OCI-LY7 (cell line): ENCODE measurements around the gene LGI4. TPM values are rescaled to one million over a fixed set of nuclear protein-coding genes. Genes with fewer than 3 reads are reported as not detected.

ENCODE experiments used
- BruUV-seq: library from RNA; stranded (reverse); fragments of 400-500 nt; replicated peaks from 2 replicates; lab custom pipeline; 2021; lab: Mats Ljungman, UMichigan
- CTCF ChIA-PET: fragments of 300-600 bp; sonication (Branson Sonifier 250); formaldehyde crosslinking; loops from one replicate; lab custom pipeline; 2022; ENCODE audit warnings: antibody characterized with exemption; ENCODE audit not compliant: unreplicated experiment; lab: Charles Lee
- POLR2A ChIA-PET: fragments of 300-600 bp; sonication (Branson Sonifier 250); formaldehyde crosslinking; loops from one replicate; lab custom pipeline; 2022; ENCODE audit warnings: antibody characterized with exemption; lab: Charles Lee
- DNase-seq: peaks from one replicate; pipeline ENCODE4 v3.0.0-alpha.2; 2015; ENCODE audit warnings: low spot score
- H2AFZ ChIP-seq: fragments of 200-600 bp; sonication (generic), shearing (Covaris generic); 2 replicates; pipeline ENCODE4 v1.6.1; 2014; ENCODE audit warnings: mild to moderate bottlenecking, antibody characterized with exemption, low read length, moderate library complexity
- H3K27ac ChIP-seq: fragments of 200-600 bp; sonication (generic); 2 replicates; pipeline ENCODE4 v1.5.1; 2014; ENCODE audit warnings: mixed run types, low read depth, mild to moderate bottlenecking, moderate library complexity, low read length, inconsistent platforms; ENCODE audit not compliant: poor library complexity, severe bottlenecking
- H3K36me3 ChIP-seq: fragments of 200-600 bp; sonication (generic); 2 replicates; pipeline ENCODE4 v1.6.1; 2014; ENCODE audit warnings: mild to moderate bottlenecking, antibody characterized with exemption, low read length, moderate library complexity, mixed read lengths; ENCODE audit not compliant: insufficient read depth
- H3K4me1 ChIP-seq: fragments of 200-600 bp; sonication (generic); 2 replicates; pipeline ENCODE4 v1.5.1; 2014; ENCODE audit warnings: mild to moderate bottlenecking, low read length; ENCODE audit not compliant: insufficient read depth, poor library complexity, severe bottlenecking
- H3K4me2 ChIP-seq: fragments of 200-600 bp; sonication (generic); 2 replicates; pipeline ENCODE4 v1.6.1; 2014; ENCODE audit warnings: mild to moderate bottlenecking, low read length
- H3K4me3 ChIP-seq: fragments of 200-600 bp; sonication (generic); 2 replicates; pipeline ENCODE4 v1.5.1; 2014; ENCODE audit warnings: mild to moderate bottlenecking, low read depth, low read length; ENCODE audit not compliant: poor library complexity, severe bottlenecking
- H3K79me2 ChIP-seq: fragments of 200-600 bp; sonication (generic); 2 replicates; pipeline ENCODE4 v1.6.1; 2016; ENCODE audit warnings: low read depth, mild to moderate bottlenecking, low read length, moderate library complexity, mixed read lengths; ENCODE audit not compliant: insufficient read depth
- H3K9me2 ChIP-seq: fragments of 200-600 bp; sonication (generic); 2 replicates; pipeline ENCODE4 v1.6.1; 2016; ENCODE audit warnings: mild to moderate bottlenecking, low read length, mixed read lengths; ENCODE audit not compliant: insufficient read depth
- H3K9me3 ChIP-seq: fragments of 200-600 bp; sonication (generic); 2 replicates; pipeline ENCODE4 v1.6.1; 2014; ENCODE audit warnings: mild to moderate bottlenecking, mixed run types, low read length, mixed read lengths
- H4K20me1 ChIP-seq: fragments of 200-600 bp; sonication (generic); 2 replicates; pipeline ENCODE4 v1.6.1; 2014; ENCODE audit warnings: mild to moderate bottlenecking, antibody characterized with exemption, low read length, moderate library complexity, mixed read lengths; ENCODE audit not compliant: insufficient read depth
- EZH2phosphoT487 ChIP-seq: fragments of 200-600 bp; sonication (generic); IDR thresholded peaks from 2 replicates; pipeline ENCODE4 v1.6.1; 2018; ENCODE audit warnings: low read depth, borderline replicate concordance, mild to moderate bottlenecking, mixed run types, antibody characterized with exemption, low read length, moderate library complexity, mixed read lengths
- intact Hi-C: fragments of 100-400 bp; cut with micrococcal nuclease; formaldehyde crosslinking; loops from one replicate; pipeline ENCODE4 v1.10.0; 2022; ENCODE audit not compliant: unreplicated experiment
- total RNA-seq, 2 experiments: library from RNA; depleted of rRNA in 1 of 2; stranded (reverse); fragments of >200 nt in 1 of 2; shearing (Covaris generic) in 1 of 2; gene quantifications; 2 replicates each; pipeline ENCODE4 v1.2.3, GENCODE V29; 2014 to 2022
- TF ChIP-seq, protein P1 (sequence below): fragments of 200-600 bp; sonication (generic); conservative IDR thresholded peaks from 2 replicates; pipeline ENCODE4 v1.5.1; 2014; ENCODE audit warnings: mild to moderate bottlenecking, antibody characterized with exemption, low read length, moderate library complexity, mixed read lengths

Gene LGI4
- total RNA-seq, 2 experiments from 2014 or later, result 0.28 to 5.9 TPM

DNA sequence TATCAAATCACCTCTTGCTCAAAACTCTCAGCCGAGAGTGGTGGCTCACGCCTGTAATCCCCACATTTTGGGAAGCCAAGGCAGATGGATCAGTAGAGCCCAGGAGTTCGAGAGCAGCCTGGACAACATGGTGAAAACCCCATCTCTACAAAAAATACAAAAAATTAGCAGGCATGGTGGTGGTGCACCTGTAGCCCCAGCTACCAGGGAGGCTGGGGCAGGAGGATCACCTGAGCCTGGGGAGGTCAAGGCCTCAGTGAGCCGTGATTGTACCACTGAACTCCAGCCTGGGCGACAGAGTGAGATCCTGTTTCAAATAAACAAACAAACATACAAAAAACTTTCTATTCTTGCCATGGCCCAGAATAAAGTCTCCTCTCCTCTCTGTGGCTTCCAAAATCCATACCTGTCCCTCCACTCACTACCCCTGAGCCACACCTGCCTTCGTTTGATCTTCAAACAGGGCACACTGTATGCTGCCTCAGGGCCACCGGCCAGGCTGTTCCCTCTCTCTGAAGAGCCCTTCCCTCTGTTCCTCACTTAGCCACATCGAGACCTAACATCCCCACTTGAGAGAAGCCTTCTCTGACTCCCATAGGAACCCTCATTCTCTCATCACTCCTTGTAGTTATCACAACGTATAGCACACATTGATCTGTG is 6.3 kb downstream of the LGI4 start:
- no peak for DNase-seq
- Histone ChIP-seq H3K36me3 (no peaks in the 10 kb centered on the region), H3K4me2 (no peak overlapping the region), H3K4me3 (no peak overlapping the region), H3K27ac (no peak overlapping the region), H3K9me3 (no peaks in the 10 kb centered on the region), H2AFZ (no peak overlapping the region), H3K9me2 (no peaks in the 10 kb centered on the region), H3K79me2 (no peaks in the 10 kb centered on the region), H3K4me1 (peaks cover 13% of the 10 kb centered on the region), H4K20me1 (no peaks in the 10 kb centered on the region)
- BruUV-seq, result no TSS peak
- intact Hi-C loops, result no loop called here
- TF ChIP-seq, protein P1, sequence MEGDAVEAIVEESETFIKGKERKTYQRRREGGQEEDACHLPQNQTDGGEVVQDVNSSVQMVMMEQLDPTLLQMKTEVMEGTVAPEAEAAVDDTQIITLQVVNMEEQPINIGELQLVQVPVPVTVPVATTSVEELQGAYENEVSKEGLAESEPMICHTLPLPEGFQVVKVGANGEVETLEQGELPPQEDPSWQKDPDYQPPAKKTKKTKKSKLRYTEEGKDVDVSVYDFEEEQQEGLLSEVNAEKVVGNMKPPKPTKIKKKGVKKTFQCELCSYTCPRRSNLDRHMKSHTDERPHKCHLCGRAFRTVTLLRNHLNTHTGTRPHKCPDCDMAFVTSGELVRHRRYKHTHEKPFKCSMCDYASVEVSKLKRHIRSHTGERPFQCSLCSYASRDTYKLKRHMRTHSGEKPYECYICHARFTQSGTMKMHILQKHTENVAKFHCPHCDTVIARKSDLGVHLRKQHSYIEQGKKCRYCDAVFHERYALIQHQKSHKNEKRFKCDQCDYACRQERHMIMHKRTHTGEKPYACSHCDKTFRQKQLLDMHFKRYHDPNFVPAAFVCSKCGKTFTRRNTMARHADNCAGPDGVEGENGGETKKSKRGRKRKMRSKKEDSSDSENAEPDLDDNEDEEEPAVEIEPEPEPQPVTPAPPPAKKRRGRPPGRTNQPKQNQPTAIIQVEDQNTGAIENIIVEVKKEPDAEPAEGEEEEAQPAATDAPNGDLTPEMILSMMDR, result no peak
- TF ChIP-seq EZH2phosphoT487, result no peak
- CTCF ChIA-PET, result no interaction called here
- POLR2A ChIA-PET, result no interaction called here

DNA sequence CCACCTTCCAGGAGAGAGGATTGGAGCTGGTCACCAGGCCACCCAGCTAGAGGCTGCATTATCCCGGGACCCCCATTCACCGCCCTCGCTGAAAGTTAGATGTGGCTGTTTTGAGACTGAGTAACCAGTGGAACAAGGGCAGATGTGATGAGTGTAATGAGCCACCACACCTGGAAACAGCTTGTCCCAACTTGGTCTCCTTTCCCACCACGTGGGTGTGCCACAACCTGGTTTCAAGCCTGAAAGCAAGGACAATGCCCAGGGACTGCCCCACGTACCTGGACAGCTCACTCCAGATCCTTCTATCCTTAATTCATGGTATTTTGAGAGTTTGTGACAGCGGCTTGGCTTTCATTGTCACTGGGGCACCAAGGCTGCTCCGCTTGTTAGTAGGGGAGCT is 7.0 kb downstream of the LGI4 start:
- Histone ChIP-seq H3K27ac (no peak overlapping the region), H3K4me1 (peaks cover 13% of the 10 kb centered on the region), H3K4me2 (no peak overlapping the region), H3K36me3 (no peaks in the 10 kb centered on the region), H3K9me2 (no peaks in the 10 kb centered on the region), H3K4me3 (no peak overlapping the region), H4K20me1 (no peaks in the 10 kb centered on the region), H2AFZ (no peak overlapping the region), H3K9me3 (no peaks in the 10 kb centered on the region), H3K79me2 (no peaks in the 10 kb centered on the region)
- ChIA-PET POLR2A (interaction anchor here (0.8 kb wide), 1 partner anchor 13 kb away, joined by 3 read pairs; no protein-coding TSS in a partner anchor), CTCF (no interaction called here)
- no peak for DNase-seq
- intact Hi-C loops, result no loop called here
- no TSS peak for BruUV-seq
- TF ChIP-seq, protein P1, result no peak
- no peak for TF ChIP-seq EZH2phosphoT487

DNA sequence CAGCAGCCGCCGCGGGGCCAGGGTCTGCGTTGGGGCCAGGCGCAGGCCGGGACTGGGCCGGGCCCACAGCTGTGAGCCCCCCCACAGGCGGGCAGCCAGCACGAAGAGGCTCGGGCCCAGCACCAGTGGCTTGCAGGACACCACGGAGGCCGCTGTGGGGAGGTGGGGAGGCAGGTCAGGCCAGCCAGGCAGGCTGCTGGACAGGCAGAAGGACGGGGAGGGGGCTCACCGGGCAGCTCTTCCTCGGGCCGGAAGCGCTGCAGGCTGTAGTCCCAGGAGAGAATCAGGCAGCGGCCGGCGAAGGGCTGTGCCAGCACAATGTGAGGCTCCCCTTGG is 8.3 kb downstream of the LGI4 start:
- H3K27ac ChIP-seq, result no peak overlapping the region
- no peaks in the 10 kb centered on the region for H3K9me2 ChIP-seq
- H3K9me3 ChIP-seq, result no peaks in the 10 kb centered on the region
- H3K36me3 ChIP-seq, result no peaks in the 10 kb centered on the region
- no peak for DNase-seq
- H3K4me3 ChIP-seq, result no peak overlapping the region
- H3K4me2 ChIP-seq, result no peak overlapping the region
- ChIA-PET POLR2A (no interaction called here), CTCF (no interaction called here)
- H4K20me1 ChIP-seq, result no peaks in the 10 kb centered on the region
- BruUV-seq, result no TSS peak
- H3K4me1 ChIP-seq, result peaks cover 13% of the 10 kb centered on the region
- intact Hi-C loops, result no loop called here
- no peak overlapping the region for H2AFZ ChIP-seq
- no peaks in the 10 kb centered on the region for H3K79me2 ChIP-seq
- TF ChIP-seq, protein P1, result no peak
- no peak for TF ChIP-seq EZH2phosphoT487
